Measurements from ENCODE around the gene ASB3.

- TF ChIP-seq CTCF (IDR thresholded peaks at IDR 0.05) = no peak
- TF ChIP-seq EP300 (IDR thresholded peaks at IDR 0.05; ENCODE audit: low read depth) = no peak
- TF ChIP-seq POLR2A (IDR thresholded peaks at IDR 0.05) = no peak
- no peak for TF ChIP-seq POLR2AphosphoS5 (IDR thresholded peaks at IDR 0.05)
These were observed 4.1 kb downstream of the ASB3 start for GRCh38 chr2:53782676-53783075.

Measured in transverse colon (tissue), 4 donors.